OCI-LY1 (cell line): ENCODE data around the gene TTC28.

Experiments used
- H2AFZ ChIP-seq: fragments of 200-600 bp; sonication (generic), shearing (Covaris generic); 2 replicates; pipeline ENCODE4 v1.6.0; 2014; ENCODE audit warnings: antibody characterized with exemption, mild to moderate bottlenecking, low read length
- H3F3A ChIP-seq: fragments of 200-600 bp; sonication (generic), shearing (Covaris generic); 2 replicates; pipeline ENCODE4 v1.6.0; 2014; ENCODE audit warnings: mild to moderate bottlenecking, antibody characterized with exemption, low read length, moderate library complexity; ENCODE audit not compliant: insufficient read depth
- H3K27ac ChIP-seq: fragments of 200-600 bp; sonication (generic); 2 replicates; pipeline ENCODE4 v1.5.1; 2014; ENCODE audit warnings: low read length, mixed run types, mild to moderate bottlenecking, low read depth; ENCODE audit not compliant: poor library complexity, severe bottlenecking
- H3K27me3 ChIP-seq: fragments of 200-600 bp; sonication (generic); 2 replicates; pipeline ENCODE4 v1.6.0; 2014; ENCODE audit warnings: antibody characterized with exemption, mild to moderate bottlenecking, low read length, moderate library complexity; ENCODE audit not compliant: insufficient read depth
- H3K36me3 ChIP-seq: fragments of 200-600 bp; sonication (generic); 2 replicates; pipeline ENCODE4 v1.6.1; 2014; ENCODE audit warnings: mild to moderate bottlenecking, antibody characterized with exemption, low read length, moderate library complexity, mixed read lengths; ENCODE audit not compliant: insufficient read depth
- H3K4me1 ChIP-seq: fragments of 200-600 bp; sonication (generic); 2 replicates; pipeline ENCODE4 v1.5.1; 2014; ENCODE audit warnings: mild to moderate bottlenecking, low read length, moderate library complexity; ENCODE audit not compliant: insufficient read depth, severe bottlenecking
- H3K4me2 ChIP-seq: fragments of 200-600 bp; sonication (generic), shearing (Covaris generic); 2 replicates; pipeline ENCODE4 v1.6.1; 2014; ENCODE audit warnings: low read length
- H3K4me3 ChIP-seq: fragments of 200-600 bp; sonication (generic); 2 replicates; pipeline ENCODE4 v1.5.1; 2014; ENCODE audit warnings: low read length, low read depth, mild to moderate bottlenecking, mixed read lengths; ENCODE audit not compliant: poor library complexity, severe bottlenecking
- H3K79me2 ChIP-seq: fragments of 200-600 bp; shearing (Covaris generic); 2 replicates; pipeline ENCODE4 v1.6.1; 2016; ENCODE audit warnings: mixed run types, low read length, mixed read lengths; ENCODE audit not compliant: insufficient read depth
- H3K9ac ChIP-seq: fragments of 200-600 bp; sonication (generic), shearing (Covaris generic); 2 replicates; pipeline ENCODE4 v1.6.1; 2014; ENCODE audit warnings: mild to moderate bottlenecking, low read length, mixed read lengths
- H3K9me2 ChIP-seq: fragments of 200-600 bp; sonication (generic), shearing (Covaris generic); 2 replicates; pipeline ENCODE4 v1.6.1; 2014; ENCODE audit warnings: low read depth, mild to moderate bottlenecking, low read length, mixed read lengths
- H3K9me3 ChIP-seq: fragments of 200-600 bp; shearing (Covaris generic); 2 replicates; pipeline ENCODE4 v1.6.1; 2014; ENCODE audit warnings: low read length, mixed read lengths
- H4K20me1 ChIP-seq: fragments of 200-600 bp; sonication (generic), shearing (Covaris generic); 2 replicates; pipeline ENCODE4 v1.6.0; 2016; ENCODE audit warnings: mild to moderate bottlenecking, low read length; ENCODE audit not compliant: insufficient read depth
- EZH2 ChIP-seq: fragments of 200-600 bp; sonication (generic), shearing (Covaris generic); IDR thresholded peaks from 2 replicates; pipeline ENCODE4 v1.8.0; 2017; ENCODE audit warnings: borderline replicate concordance, mixed run types, mild to moderate bottlenecking, antibody characterized with exemption, low read length, moderate library complexity, mixed read lengths
- TF ChIP-seq, protein P1 (sequence below): fragments of 200-600 bp; sonication (generic), shearing (Covaris generic); IDR thresholded peaks from 2 replicates; pipeline ENCODE4 v1.5.1; 2017; ENCODE audit warnings: mild to moderate bottlenecking, antibody characterized with exemption, low read length, moderate library complexity, mixed read lengths

The TTC28 gene

DNA sequence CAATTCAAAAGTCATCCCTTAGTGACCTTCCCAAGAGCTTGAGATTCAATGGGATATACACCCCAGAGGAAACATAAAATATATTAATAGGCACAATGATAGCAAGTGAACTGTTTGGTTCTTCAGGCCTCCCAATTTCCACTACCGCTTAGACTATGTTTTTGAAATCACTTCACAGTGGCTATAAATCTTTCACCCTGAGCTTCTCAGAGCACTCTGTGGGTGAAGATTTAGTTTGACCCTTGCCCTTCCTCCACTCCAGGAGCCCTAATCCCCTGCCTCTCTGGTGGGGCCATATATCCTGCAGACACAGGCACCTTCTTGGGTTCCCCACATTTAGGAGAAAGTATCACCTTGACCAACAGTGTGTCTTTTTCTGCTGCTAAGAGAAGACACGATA, 573.7 kb downstream of the TTC28 start:
- Histone ChIP-seq H3F3A (no peaks in the 10 kb centered on the region), H2AFZ (no peak overlapping the region), H4K20me1 (no peaks in the 10 kb centered on the region), H3K36me3 (no peaks in the 10 kb centered on the region), H3K27ac (no peak overlapping the region), H3K27me3 (peaks cover 4% of the 10 kb centered on the region; the same call in 1 of the 2 replicates), H3K9me2 (no peaks in the 10 kb centered on the region), H3K4me2 (no peak overlapping the region), H3K9me3 (no peaks in the 10 kb centered on the region), H3K79me2 (no peaks in the 10 kb centered on the region), H3K4me3 (no peak overlapping the region), H3K9ac (no peak overlapping the region), H3K4me1 (no peaks in the 10 kb centered on the region)
- TF ChIP-seq EZH2, result no peak
- TF ChIP-seq, protein P1, sequence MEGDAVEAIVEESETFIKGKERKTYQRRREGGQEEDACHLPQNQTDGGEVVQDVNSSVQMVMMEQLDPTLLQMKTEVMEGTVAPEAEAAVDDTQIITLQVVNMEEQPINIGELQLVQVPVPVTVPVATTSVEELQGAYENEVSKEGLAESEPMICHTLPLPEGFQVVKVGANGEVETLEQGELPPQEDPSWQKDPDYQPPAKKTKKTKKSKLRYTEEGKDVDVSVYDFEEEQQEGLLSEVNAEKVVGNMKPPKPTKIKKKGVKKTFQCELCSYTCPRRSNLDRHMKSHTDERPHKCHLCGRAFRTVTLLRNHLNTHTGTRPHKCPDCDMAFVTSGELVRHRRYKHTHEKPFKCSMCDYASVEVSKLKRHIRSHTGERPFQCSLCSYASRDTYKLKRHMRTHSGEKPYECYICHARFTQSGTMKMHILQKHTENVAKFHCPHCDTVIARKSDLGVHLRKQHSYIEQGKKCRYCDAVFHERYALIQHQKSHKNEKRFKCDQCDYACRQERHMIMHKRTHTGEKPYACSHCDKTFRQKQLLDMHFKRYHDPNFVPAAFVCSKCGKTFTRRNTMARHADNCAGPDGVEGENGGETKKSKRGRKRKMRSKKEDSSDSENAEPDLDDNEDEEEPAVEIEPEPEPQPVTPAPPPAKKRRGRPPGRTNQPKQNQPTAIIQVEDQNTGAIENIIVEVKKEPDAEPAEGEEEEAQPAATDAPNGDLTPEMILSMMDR, result no peak

DNA sequence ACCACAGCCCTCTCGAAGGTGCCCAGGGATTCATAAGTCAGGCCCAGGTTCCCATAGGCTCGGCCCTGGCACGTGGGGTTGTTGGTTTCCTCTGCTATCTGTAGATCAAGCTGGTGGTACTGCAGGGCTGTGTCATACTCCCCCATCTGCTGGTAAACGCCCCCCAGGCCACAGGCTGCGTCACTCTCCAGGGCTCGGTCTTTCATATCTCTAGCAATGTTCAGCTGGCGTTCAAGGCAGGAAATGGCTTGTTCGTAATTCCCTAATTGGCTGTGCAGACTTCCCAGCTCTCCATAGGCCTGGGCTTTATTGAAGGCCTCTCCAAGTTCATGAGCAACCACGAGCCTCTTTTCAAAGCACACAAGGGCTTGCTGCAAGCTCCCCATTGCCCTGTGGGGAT, 574.2 kb downstream of the TTC28 start:
- no peaks in the 10 kb centered on the region for H3K4me1 ChIP-seq
- no peaks in the 10 kb centered on the region for H4K20me1 ChIP-seq
- no peak overlapping the region for H3K4me3 ChIP-seq
- H2AFZ ChIP-seq, result no peak overlapping the region
- no peak overlapping the region for H3K9ac ChIP-seq
- H3K9me2 ChIP-seq, result no peaks in the 10 kb centered on the region
- H3K9me3 ChIP-seq, result no peaks in the 10 kb centered on the region
- H3K27me3 ChIP-seq, result peaks cover 4% of the 10 kb centered on the region; the same call in 1 of the 2 replicates
- H3F3A ChIP-seq, result no peaks in the 10 kb centered on the region
- no peak for TF ChIP-seq EZH2
- TF ChIP-seq, protein P1, result no peak
- H3K27ac ChIP-seq, result no peak overlapping the region
- H3K79me2 ChIP-seq, result no peaks in the 10 kb centered on the region
- no peaks in the 10 kb centered on the region for H3K36me3 ChIP-seq
- H3K4me2 ChIP-seq, result no peak overlapping the region

DNA sequence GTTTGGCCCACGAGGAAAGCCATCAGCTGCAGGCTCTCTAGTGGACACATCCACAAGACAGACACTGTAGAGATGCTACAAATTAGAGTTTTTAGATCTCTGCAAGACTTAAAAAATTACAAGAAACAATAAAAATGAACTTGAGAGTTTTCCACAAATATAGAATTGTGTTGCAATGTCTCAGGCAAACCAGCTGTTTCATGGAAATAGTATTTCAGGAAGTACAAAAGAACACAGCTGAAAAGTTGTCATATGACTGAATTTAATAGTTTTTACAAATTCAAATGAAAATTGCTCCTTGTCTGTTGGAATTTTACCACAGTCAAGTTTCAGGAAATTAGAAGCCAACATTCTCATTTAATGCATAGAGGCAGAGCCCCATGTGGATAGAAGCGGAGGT, 576.0 kb downstream of the TTC28 start:
- H3K4me2 ChIP-seq, result no peak overlapping the region
- no peaks in the 10 kb centered on the region for H3F3A ChIP-seq
- H3K36me3 ChIP-seq, result no peaks in the 10 kb centered on the region
- H3K79me2 ChIP-seq, result no peaks in the 10 kb centered on the region
- TF ChIP-seq, protein P1, result no peak
- no peak for TF ChIP-seq EZH2
- no peaks in the 10 kb centered on the region for H3K9me3 ChIP-seq
- no peaks in the 10 kb centered on the region for H3K27me3 ChIP-seq
- no peaks in the 10 kb centered on the region for H3K9me2 ChIP-seq
- no peaks in the 10 kb centered on the region for H4K20me1 ChIP-seq
- no peak overlapping the region for H3K4me3 ChIP-seq
- H3K9ac ChIP-seq, result no peak overlapping the region
- H2AFZ ChIP-seq, result no peak overlapping the region
- no peaks in the 10 kb centered on the region for H3K4me1 ChIP-seq
- no peak overlapping the region for H3K27ac ChIP-seq
